ENCODE data around the gene DBP.

The DBP gene

DNA sequence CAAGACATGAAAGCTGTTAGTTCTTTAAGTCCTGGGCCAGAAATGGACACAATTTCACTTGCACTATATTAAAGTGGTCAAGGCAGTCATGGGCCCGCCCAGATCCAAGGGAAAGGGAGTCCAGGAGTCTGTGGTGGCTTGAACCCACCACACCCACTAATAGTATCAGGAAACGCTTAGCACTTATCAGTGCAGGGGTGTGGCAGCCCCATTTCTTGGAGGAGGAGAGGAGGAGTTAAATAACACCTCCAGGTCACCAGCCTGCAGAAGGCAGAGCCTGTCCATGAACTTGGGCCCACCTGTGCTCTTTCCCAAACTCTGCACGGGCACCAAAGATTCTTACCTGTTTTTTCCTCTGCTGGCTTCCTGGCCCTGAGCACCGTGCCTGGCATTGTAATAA lies 41.0 kb upstream of the DBP start:
- TF ChIP-seq, protein P1, sequence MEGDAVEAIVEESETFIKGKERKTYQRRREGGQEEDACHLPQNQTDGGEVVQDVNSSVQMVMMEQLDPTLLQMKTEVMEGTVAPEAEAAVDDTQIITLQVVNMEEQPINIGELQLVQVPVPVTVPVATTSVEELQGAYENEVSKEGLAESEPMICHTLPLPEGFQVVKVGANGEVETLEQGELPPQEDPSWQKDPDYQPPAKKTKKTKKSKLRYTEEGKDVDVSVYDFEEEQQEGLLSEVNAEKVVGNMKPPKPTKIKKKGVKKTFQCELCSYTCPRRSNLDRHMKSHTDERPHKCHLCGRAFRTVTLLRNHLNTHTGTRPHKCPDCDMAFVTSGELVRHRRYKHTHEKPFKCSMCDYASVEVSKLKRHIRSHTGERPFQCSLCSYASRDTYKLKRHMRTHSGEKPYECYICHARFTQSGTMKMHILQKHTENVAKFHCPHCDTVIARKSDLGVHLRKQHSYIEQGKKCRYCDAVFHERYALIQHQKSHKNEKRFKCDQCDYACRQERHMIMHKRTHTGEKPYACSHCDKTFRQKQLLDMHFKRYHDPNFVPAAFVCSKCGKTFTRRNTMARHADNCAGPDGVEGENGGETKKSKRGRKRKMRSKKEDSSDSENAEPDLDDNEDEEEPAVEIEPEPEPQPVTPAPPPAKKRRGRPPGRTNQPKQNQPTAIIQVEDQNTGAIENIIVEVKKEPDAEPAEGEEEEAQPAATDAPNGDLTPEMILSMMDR (IDR thresholded peaks at IDR 0.05; ENCODE audit: extremely low read depth, missing control alignments), result no peak
- no peak for DNase-seq (ENCODE audit: low spot score)

DNA sequence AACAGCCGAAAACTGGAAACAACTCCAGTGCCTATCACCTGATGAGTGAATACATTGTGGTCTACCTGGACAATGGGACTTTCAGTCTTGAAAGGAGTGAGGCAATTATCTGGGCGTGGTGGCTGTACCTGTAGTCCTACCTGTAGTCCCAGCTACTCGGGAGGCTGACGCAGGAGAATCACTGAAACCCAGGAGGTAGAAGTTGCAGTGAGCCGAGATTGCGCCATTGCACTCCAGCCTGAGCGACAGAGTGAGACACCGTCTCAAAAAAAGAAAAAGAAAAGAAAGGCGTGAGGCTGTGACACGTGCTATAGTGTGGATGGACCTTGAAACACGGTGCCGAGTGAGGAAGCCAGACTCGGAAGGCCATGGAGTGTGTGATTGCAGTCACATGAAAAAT lies 39.7 kb upstream of the DBP start:
- TF ChIP-seq, protein P1 (IDR thresholded peaks at IDR 0.05; ENCODE audit: extremely low read depth, missing control alignments), result no peak
- DNase-seq (ENCODE audit: low spot score), result no peak

DNA sequence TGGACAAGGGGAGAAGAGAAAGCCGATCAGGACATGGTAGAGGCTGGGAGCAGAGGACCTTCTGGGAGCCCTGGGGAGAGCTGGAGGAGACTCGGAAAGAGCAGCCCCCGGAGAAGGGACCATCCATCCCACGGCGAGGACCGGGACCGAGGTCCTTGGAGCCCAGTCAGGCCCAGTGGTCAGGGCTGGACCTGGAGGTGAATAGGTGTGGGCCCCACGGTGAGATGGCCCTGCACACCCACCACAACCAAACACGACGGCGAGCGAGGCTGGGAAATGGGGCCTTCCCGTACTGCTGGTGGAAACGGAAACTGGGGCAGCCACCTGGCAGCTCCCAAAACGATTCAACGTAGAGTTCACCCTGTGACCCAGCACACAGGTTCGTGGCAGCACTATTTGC lies 39.3 kb upstream of the DBP start:
- TF ChIP-seq, protein P1 (IDR thresholded peaks at IDR 0.05; ENCODE audit: extremely low read depth, missing control alignments), result no peak
- DNase-seq (ENCODE audit: low spot score), result no peak

DNA sequence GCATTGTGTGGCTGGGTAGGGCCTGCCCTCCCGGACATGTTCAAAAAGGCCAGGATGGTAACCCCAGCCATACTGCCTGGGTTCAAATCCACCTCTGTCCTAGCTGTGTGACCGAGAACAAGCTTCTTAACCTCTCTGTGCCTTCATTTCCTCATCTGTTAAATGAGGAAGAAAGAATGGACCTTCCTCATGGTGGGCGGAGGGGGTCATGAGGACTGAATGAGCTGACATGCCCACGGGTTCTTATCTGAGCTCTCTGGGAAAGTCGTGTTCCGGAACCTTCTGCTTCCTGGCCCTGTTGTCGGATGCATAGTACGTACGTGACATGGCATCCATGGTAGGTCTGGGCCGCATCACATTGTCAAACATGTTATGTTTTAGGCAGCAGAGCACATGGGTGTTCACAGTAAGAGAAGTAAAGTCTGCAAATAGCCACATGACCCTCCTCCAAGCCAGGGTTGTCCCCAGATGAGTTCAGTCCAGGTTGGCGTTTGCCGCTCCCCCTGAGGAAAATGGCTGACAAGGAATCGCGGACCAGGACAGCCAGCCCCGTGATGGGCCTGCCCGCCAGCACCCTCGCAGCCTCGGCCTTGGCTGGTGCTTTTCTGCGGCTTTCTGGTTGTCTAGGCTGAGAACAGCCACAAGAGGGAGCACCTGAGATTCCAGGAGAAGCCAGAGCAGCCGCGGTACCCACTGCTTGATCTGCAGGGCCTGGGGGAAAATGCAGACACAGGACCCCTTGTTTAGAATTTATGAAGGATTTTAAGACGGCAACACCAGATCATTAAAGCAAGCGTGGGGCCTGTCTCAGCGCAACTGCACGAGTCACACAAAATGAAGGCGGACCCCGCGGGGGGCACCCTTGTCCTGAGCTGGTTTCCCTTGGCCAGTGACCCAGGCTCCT lies 38.0 kb upstream of the DBP start:
- DNase-seq (ENCODE audit: low spot score), result peak; percentile 95
- TF ChIP-seq, protein P1 (IDR thresholded peaks at IDR 0.05; ENCODE audit: extremely low read depth, missing control alignments), result peak; percentile 85

DNA sequence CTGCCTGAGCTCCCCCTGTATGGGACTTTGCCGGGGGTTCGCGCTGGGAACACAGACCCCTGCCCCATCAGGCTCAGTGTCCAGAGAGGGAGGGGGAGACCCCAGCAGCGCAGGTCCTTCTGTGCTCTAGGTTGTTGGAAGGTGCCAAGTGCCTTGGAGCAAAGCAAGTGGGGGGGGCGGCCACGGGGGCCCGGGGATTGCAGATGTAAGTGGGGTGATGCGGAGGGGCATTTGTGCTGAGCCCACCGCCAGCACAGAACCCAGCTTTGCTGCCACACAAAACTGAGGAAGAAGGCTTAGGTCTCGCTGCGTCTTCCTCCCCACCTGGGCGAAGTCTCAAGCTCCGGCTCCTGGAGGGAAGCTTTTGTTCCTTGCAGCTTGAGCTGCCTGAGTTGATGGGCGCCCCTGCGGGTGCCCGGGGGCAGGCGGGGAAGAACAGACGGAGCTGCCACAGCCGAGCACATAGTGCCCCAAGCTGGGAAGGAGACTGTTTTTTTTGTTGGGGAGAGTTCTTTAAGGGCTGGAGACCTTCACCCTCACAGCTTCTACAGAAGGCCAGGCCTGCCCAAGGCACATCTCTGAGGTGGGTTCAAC lies 37.1 kb upstream of the DBP start:
- DNase-seq (ENCODE audit: low spot score), result peak; percentile 34
- TF ChIP-seq, protein P1 (IDR thresholded peaks at IDR 0.05; ENCODE audit: extremely low read depth, missing control alignments), result no peak

DNA sequence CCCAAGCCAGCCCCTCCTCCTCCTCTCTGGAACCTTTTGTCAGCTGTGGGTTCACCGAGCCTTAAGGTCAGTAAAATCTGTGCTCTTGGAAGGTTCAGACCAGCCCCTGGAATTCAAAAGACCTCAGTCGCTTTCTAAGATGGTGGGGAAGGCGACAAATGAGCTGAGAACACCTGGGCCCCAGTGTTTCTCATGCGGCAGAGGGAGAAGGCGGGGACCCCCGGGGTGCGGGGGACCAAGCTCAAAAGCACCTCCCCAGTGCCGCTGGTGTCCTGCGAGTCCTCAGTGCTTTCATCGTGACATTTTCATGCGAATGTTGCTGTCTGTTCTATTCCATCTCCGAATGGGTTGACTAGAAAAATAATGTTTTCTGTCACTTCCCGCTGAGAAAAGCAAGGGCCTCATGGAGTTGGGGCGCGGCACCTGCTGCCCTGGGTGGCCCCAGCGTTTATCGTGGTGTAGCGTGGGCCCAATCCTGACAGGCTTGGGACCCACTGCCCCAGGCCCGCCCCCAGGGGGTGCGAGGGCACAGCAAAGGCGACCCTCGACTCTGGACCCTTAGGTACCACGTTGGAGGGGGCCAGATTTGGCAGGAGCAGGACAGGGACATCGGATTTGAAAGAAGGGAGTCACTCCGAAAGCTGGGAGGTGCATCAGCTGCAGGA lies 36.4 kb upstream of the DBP start:
- DNase-seq (ENCODE audit: low spot score), result peak; percentile 32
- TF ChIP-seq, protein P1 (IDR thresholded peaks at IDR 0.05; ENCODE audit: extremely low read depth, missing control alignments), result no peak

DNA sequence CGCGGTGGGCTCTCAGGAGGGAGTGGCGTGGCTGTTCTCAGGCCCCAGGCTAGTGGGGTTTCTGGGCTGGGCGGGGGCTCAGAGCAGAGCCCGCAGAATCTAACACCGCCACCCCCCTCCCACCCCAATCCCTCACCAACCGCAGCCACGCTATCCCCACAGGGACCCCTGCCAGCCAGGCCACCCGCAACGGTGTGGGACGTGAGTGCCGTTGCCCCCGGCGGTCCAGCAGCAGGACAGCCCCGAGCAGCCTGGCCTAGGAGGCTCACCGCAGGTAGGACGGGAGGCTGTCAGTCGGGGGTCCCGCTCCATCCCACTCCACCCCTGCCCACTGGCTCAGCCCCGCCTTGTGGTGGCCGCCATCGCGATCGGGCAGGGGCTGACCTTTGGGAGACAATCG lies 35.8 kb upstream of the DBP start, which contains the start of gene NTN5:
Gene NTN5, minus strand, starts transcription at position 24 of the 400 bp plus-strand sequence. CDS start 2,031 bp downstream, outside the sequence.
- no peak for DNase-seq (ENCODE audit: low spot score)
- TF ChIP-seq, protein P1 (IDR thresholded peaks at IDR 0.05; ENCODE audit: extremely low read depth, missing control alignments), result no peak
